C4-2B (cell line): ENCODE measurements around the gene CRTC1.

ENCODE experiments used
- H3K27ac ChIP-seq: fragments of 450-650 bp; 2 replicates; pipeline ENCODE4 v1.5.1; 2017
- ZFX ChIP-seq: fragments of 450-650 bp; IDR thresholded peaks from 2 replicates; pipeline ENCODE4 v1.6.1; 2017
- TF ChIP-seq, protein P1 (sequence below): fragments of 450-650 bp; conservative IDR thresholded peaks from 2 replicates; pipeline ENCODE4 v1.5.1; 2017; ENCODE audit warnings: mild to moderate bottlenecking

CRTC1 gene

DNA sequence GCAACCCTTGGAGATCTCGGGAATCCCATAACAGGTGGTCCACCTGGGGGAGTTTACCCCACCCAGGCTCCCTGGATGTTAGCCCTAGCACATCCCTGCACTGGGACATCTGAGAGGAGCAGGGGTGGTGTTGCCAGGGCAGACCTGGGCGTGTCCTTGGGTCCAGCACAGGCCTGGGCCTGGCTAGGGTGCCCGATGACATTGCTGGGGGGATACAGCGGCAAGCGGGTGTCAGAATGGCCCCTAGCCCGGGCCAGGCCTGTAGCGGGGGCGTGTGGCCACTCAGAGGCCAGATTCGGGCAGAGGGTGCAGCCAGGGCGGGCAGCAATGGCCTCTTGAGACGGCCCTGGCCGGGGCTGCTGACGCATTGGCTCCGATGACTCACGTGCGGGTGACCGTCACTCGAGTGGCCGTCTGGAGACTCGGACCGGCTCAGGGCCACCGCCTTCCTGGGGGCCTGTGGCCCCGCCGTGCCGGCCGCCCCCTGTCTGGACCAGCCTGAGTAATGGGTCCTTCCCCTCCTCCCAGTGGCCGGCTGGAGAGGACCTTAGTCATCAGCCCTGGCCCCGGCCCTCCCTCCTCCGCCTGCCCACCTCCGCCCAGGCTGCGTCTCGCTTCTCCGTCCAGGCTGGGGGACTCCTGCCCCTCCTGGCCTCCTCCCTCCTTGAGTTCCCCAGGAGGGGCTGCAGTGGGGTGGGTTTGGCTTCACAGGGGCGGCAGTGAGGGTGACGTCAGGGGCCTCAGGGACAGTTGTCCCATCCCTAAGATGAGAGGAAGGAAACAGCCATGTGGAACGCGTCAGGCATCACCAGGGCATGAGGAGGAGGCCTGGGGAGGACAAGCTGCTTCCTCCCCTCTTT, 23.2 kb upstream of the CRTC1 start:
- TF ChIP-seq, protein P1, sequence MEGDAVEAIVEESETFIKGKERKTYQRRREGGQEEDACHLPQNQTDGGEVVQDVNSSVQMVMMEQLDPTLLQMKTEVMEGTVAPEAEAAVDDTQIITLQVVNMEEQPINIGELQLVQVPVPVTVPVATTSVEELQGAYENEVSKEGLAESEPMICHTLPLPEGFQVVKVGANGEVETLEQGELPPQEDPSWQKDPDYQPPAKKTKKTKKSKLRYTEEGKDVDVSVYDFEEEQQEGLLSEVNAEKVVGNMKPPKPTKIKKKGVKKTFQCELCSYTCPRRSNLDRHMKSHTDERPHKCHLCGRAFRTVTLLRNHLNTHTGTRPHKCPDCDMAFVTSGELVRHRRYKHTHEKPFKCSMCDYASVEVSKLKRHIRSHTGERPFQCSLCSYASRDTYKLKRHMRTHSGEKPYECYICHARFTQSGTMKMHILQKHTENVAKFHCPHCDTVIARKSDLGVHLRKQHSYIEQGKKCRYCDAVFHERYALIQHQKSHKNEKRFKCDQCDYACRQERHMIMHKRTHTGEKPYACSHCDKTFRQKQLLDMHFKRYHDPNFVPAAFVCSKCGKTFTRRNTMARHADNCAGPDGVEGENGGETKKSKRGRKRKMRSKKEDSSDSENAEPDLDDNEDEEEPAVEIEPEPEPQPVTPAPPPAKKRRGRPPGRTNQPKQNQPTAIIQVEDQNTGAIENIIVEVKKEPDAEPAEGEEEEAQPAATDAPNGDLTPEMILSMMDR: no peak
- TF ChIP-seq ZFX: no peak
- no peak overlapping the region for H3K27ac ChIP-seq

DNA sequence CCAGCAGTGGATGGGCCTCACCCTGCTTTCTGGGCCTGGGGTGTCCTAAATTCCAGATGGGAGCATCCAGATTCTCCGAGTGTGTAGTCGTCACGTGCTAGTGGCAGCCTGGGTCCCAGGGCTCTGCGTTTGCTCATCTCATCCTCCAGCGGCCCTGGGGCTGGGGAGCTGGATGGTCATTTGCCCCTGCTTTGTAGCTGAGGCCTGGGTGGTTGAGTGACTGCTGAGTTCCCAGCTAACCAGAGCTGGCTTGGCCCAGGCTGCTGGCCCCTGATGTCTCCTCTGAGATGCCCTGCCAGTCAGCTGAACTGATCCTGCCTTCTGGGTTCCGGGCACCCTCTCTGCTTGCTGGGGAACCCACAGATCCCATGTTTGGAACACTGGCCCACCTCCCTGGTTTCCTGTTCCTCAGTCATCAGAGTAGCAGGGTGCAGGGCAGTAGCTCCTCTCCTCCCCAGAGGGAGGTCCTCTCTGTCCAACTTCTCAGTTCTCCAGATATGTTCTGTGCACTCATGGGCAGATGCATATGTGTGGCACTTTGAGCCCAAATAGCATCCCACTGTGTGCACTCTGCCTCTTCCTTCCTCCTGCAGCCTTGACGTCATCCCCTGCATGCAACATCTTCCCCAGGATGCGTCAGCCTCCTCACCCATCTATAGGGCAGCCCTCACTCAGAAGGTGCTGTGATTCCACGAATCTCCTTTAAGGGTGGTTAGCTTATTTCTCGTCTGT, 22.4 kb upstream of the CRTC1 start:
- no peak overlapping the region for H3K27ac ChIP-seq
- TF ChIP-seq, protein P1: no peak
- TF ChIP-seq ZFX: no peak

DNA sequence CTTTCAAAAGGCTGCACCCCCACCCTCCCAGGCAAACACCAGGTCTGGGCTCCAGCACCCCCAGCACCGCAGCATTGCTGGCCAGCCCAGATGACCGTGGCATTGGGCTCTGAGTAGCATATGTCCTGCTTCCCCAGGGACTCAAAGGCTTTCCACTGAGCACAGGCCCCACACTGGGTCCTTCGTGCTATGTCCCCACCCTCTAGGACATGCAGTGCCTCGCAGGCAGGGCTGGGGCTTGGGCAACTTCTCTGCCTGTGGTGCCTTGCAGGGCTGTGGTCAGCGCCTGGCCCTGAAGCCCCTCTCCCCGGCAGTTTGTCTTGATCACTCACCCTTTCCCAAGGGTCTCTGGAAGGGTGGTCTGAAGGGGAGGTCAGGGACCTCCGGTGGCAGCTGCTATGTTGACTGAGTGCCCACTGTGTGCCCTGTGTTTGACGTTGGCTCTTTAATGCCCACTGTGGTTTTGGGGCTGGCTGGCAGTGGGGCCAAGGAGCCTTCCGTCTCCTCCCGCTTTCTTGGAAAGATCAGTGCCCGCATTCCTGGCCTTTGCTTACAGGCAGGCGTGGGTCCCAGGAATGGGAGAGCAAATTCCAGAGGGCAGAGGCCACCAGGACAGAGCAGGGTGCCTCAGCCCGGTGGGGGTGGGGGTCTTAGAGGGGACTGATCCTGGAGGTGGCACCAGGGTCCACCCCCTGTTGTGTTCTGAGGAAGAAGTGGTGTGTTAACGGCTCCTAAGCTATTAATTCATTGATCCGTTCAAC, 20.3 kb upstream of the CRTC1 start:
- TF ChIP-seq, protein P1: no peak
- TF ChIP-seq ZFX: no peak
- no peak overlapping the region for H3K27ac ChIP-seq

DNA sequence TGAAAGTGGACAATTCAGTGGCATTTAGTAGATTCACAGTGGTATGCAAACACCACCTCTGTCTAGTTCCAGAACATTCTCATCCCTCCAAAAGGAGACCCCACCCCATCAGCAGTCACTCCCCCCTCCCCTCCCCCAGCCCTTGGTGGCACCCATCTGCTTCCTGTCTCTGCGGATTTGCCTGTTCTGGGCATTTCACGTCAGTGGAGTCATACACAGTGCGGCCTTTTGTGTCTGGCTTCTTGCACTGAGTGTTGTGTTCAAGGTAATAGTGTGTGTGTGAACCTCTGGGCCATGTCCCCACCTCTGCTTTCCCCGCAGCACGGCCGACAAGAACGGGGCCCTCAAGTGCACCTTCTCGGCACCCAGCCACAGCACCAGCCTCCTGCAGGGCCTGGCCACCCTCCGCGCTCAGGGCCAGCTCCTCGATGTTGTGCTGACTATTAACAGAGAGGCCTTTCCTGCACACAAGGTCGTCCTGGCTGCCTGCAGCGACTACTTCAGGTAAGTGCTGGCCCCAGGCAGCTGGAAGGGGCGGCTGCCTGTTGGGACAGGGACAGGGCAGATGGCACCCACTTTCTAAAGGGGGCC, 19.4 kb upstream of the CRTC1 start:
- H3K27ac ChIP-seq: no peak overlapping the region
- TF ChIP-seq, protein P1: no peak
- TF ChIP-seq ZFX: no peak

DNA sequence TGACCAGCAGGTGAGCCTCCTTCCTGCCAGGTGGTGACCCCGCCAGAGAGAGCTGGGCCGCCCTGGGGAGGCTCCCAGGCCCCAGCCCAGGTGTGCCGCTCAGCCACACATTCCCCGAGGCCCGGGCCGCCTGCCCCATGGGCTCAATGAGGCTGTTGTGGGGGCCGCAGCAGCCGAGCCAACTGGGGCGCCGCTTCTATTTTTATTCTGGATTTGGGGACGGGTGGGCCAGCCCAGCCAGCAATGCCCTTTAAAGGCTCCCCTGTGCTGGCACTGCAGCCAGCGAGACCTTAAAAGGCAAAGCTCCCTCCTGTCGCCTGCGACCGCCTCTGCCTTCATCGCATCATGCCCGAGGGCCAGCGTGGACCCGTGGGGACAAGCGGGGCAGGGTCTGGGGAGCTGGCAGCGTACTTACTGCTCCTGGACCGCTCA, 17.7 kb upstream of the CRTC1 start:
- H3K27ac ChIP-seq: no peak overlapping the region
- TF ChIP-seq ZFX: no peak
- TF ChIP-seq, protein P1: no peak

DNA sequence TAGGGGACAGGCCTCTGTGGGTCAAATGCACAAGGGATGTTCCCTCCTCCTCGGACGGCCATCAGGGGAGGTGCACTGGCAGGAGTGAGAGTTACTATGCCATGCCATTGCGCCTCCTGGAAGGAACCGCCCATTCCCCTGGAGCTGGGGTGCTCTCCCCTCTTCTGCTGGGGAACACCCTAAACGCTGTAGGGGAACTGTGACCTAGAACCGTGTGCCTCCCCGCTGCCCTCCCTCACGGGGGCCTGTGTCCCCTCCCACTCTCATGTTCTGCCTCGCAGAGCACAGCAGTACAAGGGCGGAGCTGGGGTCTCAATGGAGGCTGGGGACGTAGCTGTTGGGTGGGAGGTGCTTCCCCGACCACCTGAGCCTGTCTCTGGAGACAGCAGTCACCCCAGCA, 17.2 kb upstream of the CRTC1 start:
- TF ChIP-seq, protein P1: no peak
- TF ChIP-seq ZFX: no peak
- H3K27ac ChIP-seq: no peak overlapping the region
